Activated CD4-positive, alpha-beta T cell treated with anti-CD3 and anti-CD28 coated beads for 36 hours (primary cell): ENCODE results near the gene LRSAM1. TPM values are rescaled to one million over a fixed set of nuclear protein-coding genes. Genes with fewer than 3 reads are reported as not detected.

Experiments
- ATAC-seq: fragments of 200-7000 bp; cut with Tn5 transposase; one replicate; pipeline ENCODE4 v1.10.0; 2021; ENCODE audit warnings: mild to moderate bottlenecking, moderate library complexity
- CTCF ChIA-PET: fragments of 350-600 bp; sonication (Branson Sonifier 250); formaldehyde crosslinking; loops from one replicate; lab custom pipeline; 2021; ENCODE audit warnings: antibody characterized with exemption; lab: Charles Lee
- POLR2A ChIA-PET: fragments of 350-600 bp; sonication (Branson Sonifier 250); formaldehyde crosslinking; loops from one replicate; lab custom pipeline; 2021; ENCODE audit warnings: antibody characterized with exemption, inconsistent platforms; lab: Charles Lee
- DNase-seq: peaks from one replicate; pipeline ENCODE4 v3.0.0-alpha.2; 2020
- H3K27ac Mint-ChIP-seq: one replicate; pipeline ENCODE4 v1.8.0; 2021; ENCODE audit warnings: mixed read lengths
- H3K27me3 Mint-ChIP-seq: one replicate; pipeline ENCODE4 v1.8.0; 2021; ENCODE audit warnings: mixed read lengths
- H3K36me3 Mint-ChIP-seq: one replicate; pipeline ENCODE4 v1.8.0; 2021; ENCODE audit warnings: low read depth, mixed read lengths
- H3K4me1 Mint-ChIP-seq: one replicate; pipeline ENCODE4 v1.8.0; 2021; ENCODE audit warnings: mixed read lengths
- H3K4me3 Mint-ChIP-seq: one replicate; pipeline ENCODE4 v1.8.0; 2021; ENCODE audit warnings: mild to moderate bottlenecking, moderate library complexity, mixed read lengths
- H3K9me3 Mint-ChIP-seq: one replicate; pipeline ENCODE4 v1.8.0; 2021; ENCODE audit warnings: low read depth, mixed read lengths
- intact Hi-C, 2 experiments: fragments of 100-400 bp; cut with DNase I in 1 of 2; cut with micrococcal nuclease in 1 of 2; formaldehyde crosslinking; loops; one replicate each; pipeline versions ENCODE4 v1.14.2 to v1.15.1; 2022 to 2024; cut with DNase I, micrococcal nuclease
- total RNA-seq, 2 experiments: library from RNA; stranded (reverse); gene quantifications; one replicate each; pipeline ENCODE4 v1.2.3, GENCODE V29; 2021

LRSAM1 gene
- total RNA-seq, 2 experiments from 2014 or later = 20.0 to 20.4 TPM

GRCh38 chr9:127500399-127500798 lies 49.1 kb downstream of the LRSAM1 start:
- POLR2A ChIA-PET = no interaction called here

GRCh38 chr9:127500862-127501261 lies 49.6 kb downstream of the LRSAM1 start:
- CTCF ChIA-PET = interaction anchor here (0.6 kb wide), 1 partner anchor 31 kb away, joined by 3 read pairs; no protein-coding TSS in a partner anchor
- intact Hi-C loops = loop anchor here (5.0 to 10.0 kb wide), 4 partner anchors 216 to 424 kb away; partner anchors contain the start of genes PTRH1 (in 2 of the 2), TTC16 (in 2 of the 2) and AK1 (in 1 of the 2)

More at GRCh38 chr9:127500399-127500798, 49.1 kb downstream of the LRSAM1 start:
- Mint-ChIP-seq H3K27me3 (no peaks in the 10 kb centered on the region), H3K4me3 (no peak overlapping the region), H3K4me1 (no peaks in the 10 kb centered on the region), H3K9me3 (no peaks in the 10 kb centered on the region), H3K36me3 (peaks cover 7% of the 10 kb centered on the region), H3K27ac (no peak overlapping the region)
- no peak for ATAC-seq
- CTCF ChIA-PET = interaction anchor here (0.6 kb wide), 1 partner anchor 31 kb away, joined by 3 read pairs; no protein-coding TSS in a partner anchor
- no peak for DNase-seq
- intact Hi-C loops = loop anchor here (5.0 to 10.0 kb wide), 4 partner anchors 217 to 424 kb away; partner anchors contain the start of genes PTRH1 (in 2 of the 2), TTC16 (in 2 of the 2) and AK1 (in 1 of the 2)

GRCh38 chr9:127501821-127502343 lies 50.6 kb downstream of the LRSAM1 start:
- ChIA-PET POLR2A (no interaction called here), CTCF (interaction anchor here (0.8 to 1.9 kb wide), 2 partner anchors 9 to 24 kb away, joined by 3 to 5 read pairs; no protein-coding TSS in a partner anchor)
- H3K4me3 Mint-ChIP-seq = no peak overlapping the region
- no peaks in the 10 kb centered on the region for H3K4me1 Mint-ChIP-seq
- no peak for DNase-seq
- H3K27ac Mint-ChIP-seq = no peak overlapping the region
- intact Hi-C loops = loop anchor here (5.0 to 10.0 kb wide), 4 partner anchors 215 to 423 kb away; partner anchors contain the start of genes PTRH1 (in 2 of the 2), TTC16 (in 2 of the 2) and AK1 (in 1 of the 2)
- H3K36me3 Mint-ChIP-seq = no peaks in the 10 kb centered on the region
- H3K27me3 Mint-ChIP-seq = no peaks in the 10 kb centered on the region
- no peak for ATAC-seq
- H3K9me3 Mint-ChIP-seq = no peaks in the 10 kb centered on the region

More at GRCh38 chr9:127500862-127501261, 49.6 kb downstream of the LRSAM1 start:
- POLR2A ChIA-PET = no interaction called here
- ATAC-seq (no peak), DNase-seq (no peak)
- no peak overlapping the region for H3K4me3 Mint-ChIP-seq
- no peaks in the 10 kb centered on the region for H3K27me3 Mint-ChIP-seq
- peaks cover 6% of the 10 kb centered on the region for H3K36me3 Mint-ChIP-seq
- no peaks in the 10 kb centered on the region for H3K4me1 Mint-ChIP-seq
- no peaks in the 10 kb centered on the region for H3K9me3 Mint-ChIP-seq
- H3K27ac Mint-ChIP-seq = no peak overlapping the region

GRCh38 chr9:127502706-127503378 lies 51.5 kb downstream of the LRSAM1 start:
- Mint-ChIP-seq H3K36me3 (no peaks in the 10 kb centered on the region), H3K4me3 (no peak overlapping the region), H3K9me3 (no peaks in the 10 kb centered on the region), H3K27ac (no peak overlapping the region), H3K4me1 (no peaks in the 10 kb centered on the region), H3K27me3 (no peaks in the 10 kb centered on the region)
- ChIA-PET CTCF (interaction anchor here (1.0 to 2.5 kb wide), 5 partner anchors 9 to 243 kb away, joined by 3 to 16 read pairs (median 5); partner anchors contain the start of gene TOR2A), POLR2A (no interaction called here)
- intact Hi-C loops = loop anchor here (5.0 to 10.0 kb wide), 4 partner anchors 214 to 422 kb away; partner anchors contain the start of genes PTRH1 (in 2 of the 2), TTC16 (in 2 of the 2) and AK1 (in 1 of the 2)
- ATAC-seq = no peak
- no peak for DNase-seq

GRCh38 chr9:127503379-127503921 lies 52.1 kb downstream of the LRSAM1 start:
- ChIA-PET CTCF (interaction anchor here (0.6 to 2.5 kb wide), 7 partner anchors 9 to 366 kb away, joined by 3 to 16 read pairs (median 3); partner anchors contain the start of gene TOR2A), POLR2A (no interaction called here)
- intact Hi-C loops = loop anchor here (5.0 to 10.0 kb wide), 4 partner anchors 214 to 421 kb away; partner anchors contain the start of genes PTRH1 (in 2 of the 2), TTC16 (in 2 of the 2) and AK1 (in 1 of the 2)
- Mint-ChIP-seq H3K36me3 (no peaks in the 10 kb centered on the region), H3K27me3 (no peaks in the 10 kb centered on the region), H3K27ac (no peak overlapping the region), H3K4me3 (no peak overlapping the region), H3K4me1 (no peaks in the 10 kb centered on the region), H3K9me3 (no peaks in the 10 kb centered on the region)
- ATAC-seq = no peak
- DNase-seq = no peak

- no peaks in the 10 kb centered on the region for H3K4me1 Mint-ChIP-seq
- ChIA-PET CTCF (interaction anchor here (0.6 to 2.5 kb wide), 12 partner anchors 10 to 365 kb away, joined by 3 to 16 read pairs (median 3); partner anchors contain the start of gene TOR2A), POLR2A (no interaction called here)
- ATAC-seq (peak; percentile 90), DNase-seq (peak; percentile 89)
- no peak overlapping the region for H3K27ac Mint-ChIP-seq
- no peaks in the 10 kb centered on the region for H3K27me3 Mint-ChIP-seq
- no peaks in the 10 kb centered on the region for H3K36me3 Mint-ChIP-seq
- intact Hi-C loops = loop anchor here (1.0 to 10.0 kb wide), 8 partner anchors 82 to 421 kb away; partner anchors contain the start of genes PTRH1 (in 2 of the 2), TTC16 (in 2 of the 2), AK1 (in 1 of the 2) and TOR2A (in 1 of the 2)
- H3K9me3 Mint-ChIP-seq = no peaks in the 10 kb centered on the region
- no peak overlapping the region for H3K4me3 Mint-ChIP-seq
Observed at GRCh38 chr9:127503947-127504886, 52.9 kb downstream of the LRSAM1 start.

- Mint-ChIP-seq H3K27ac (no peak overlapping the region), H3K36me3 (no peaks in the 10 kb centered on the region), H3K4me1 (no peaks in the 10 kb centered on the region), H3K4me3 (no peak overlapping the region), H3K9me3 (no peaks in the 10 kb centered on the region), H3K27me3 (no peaks in the 10 kb centered on the region)
- ChIA-PET CTCF (interaction anchor here (0.6 to 2.5 kb wide), 8 partner anchors 52 to 230 kb away, joined by 3 to 16 read pairs (median 4); partner anchors contain the start of gene TOR2A), POLR2A (no interaction called here)
- DNase-seq (no peak), ATAC-seq (no peak)
- intact Hi-C loops = loop anchor here (1.0 to 10.0 kb wide), 8 partner anchors 81 to 420 kb away; partner anchors contain the start of genes PTRH1 (in 2 of the 2), TTC16 (in 2 of the 2), AK1 (in 1 of the 2) and TOR2A (in 1 of the 2)
Observed at GRCh38 chr9:127504887-127505251, 53.6 kb downstream of the LRSAM1 start.

- DNase-seq = peak; percentile 57
- no peak overlapping the region for H3K27ac Mint-ChIP-seq
- CTCF ChIA-PET = interaction anchor here (0.6 to 2.5 kb wide), 6 partner anchors 52 to 229 kb away, joined by 3 to 16 read pairs (median 4); partner anchors contain the start of gene TOR2A
- no peaks in the 10 kb centered on the region for H3K4me1 Mint-ChIP-seq
- no peak overlapping the region for H3K4me3 Mint-ChIP-seq
- peak; percentile 60 for ATAC-seq
- H3K27me3 Mint-ChIP-seq = no peaks in the 10 kb centered on the region
- intact Hi-C loops = loop anchor here (2.0 to 10.0 kb wide), 4 partner anchors 229 to 419 kb away; partner anchors contain the start of genes AK1 (in 1 of the 2) and TOR2A (in 1 of the 2)
- H3K9me3 Mint-ChIP-seq = no peaks in the 10 kb centered on the region
- POLR2A ChIA-PET = no interaction called here
- H3K36me3 Mint-ChIP-seq = no peaks in the 10 kb centered on the region
Observed at GRCh38 chr9:127505396-127506116, 54.2 kb downstream of the LRSAM1 start.

- H3K36me3 Mint-ChIP-seq = no peaks in the 10 kb centered on the region
- ATAC-seq (no peak), DNase-seq (no peak)
- ChIA-PET POLR2A (no interaction called here), CTCF (no interaction called here)
- H3K4me3 Mint-ChIP-seq = no peak overlapping the region
- intact Hi-C loops = loop anchor here in 1 of 2 experiments (10.0 kb wide), 2 partner anchors 369 to 419 kb away; partner anchors contain the start of gene AK1
- H3K9me3 Mint-ChIP-seq = no peaks in the 10 kb centered on the region
- no peak overlapping the region for H3K27ac Mint-ChIP-seq
- H3K27me3 Mint-ChIP-seq = no peaks in the 10 kb centered on the region
- H3K4me1 Mint-ChIP-seq = no peaks in the 10 kb centered on the region
Observed at GRCh38 chr9:127506117-127506813, 55.0 kb downstream of the LRSAM1 start.
